GM23248 (cell line): ENCODE results near the gene ST3GAL6.

Source experiments
- EZH2 ChIP-seq: fragments of 200-600 bp; sonication (generic); IDR thresholded peaks from 2 replicates; pipeline ENCODE4 v1.6.1; 2018; ENCODE audit warnings: antibody characterized with exemption, mild to moderate bottlenecking; ENCODE audit not compliant: insufficient read depth, poor library complexity, severe bottlenecking
- EZH2phosphoT487 ChIP-seq: fragments of 200-600 bp; sonication (generic); IDR thresholded peaks from 2 replicates; pipeline ENCODE4 v1.6.1; 2018; ENCODE audit warnings: antibody characterized with exemption, moderate library complexity, mild to moderate bottlenecking, low read depth; ENCODE audit not compliant: insufficient read depth

GRCh38 chr3:98713984-98714383, 49.2 kb upstream of the ST3GAL6 start:
- TF ChIP-seq EZH2 (no peak), EZH2phosphoT487 (no peak)
